Caki2 (cell line): ENCODE data around the gene BPI. TPM values are rescaled to one million over a fixed set of nuclear protein-coding genes. Genes with fewer than 3 reads are reported as not detected.

Experiments used
- DNase-seq: peaks from one replicate; pipeline ENCODE4 v3.0.0-alpha.2; 2015; ENCODE audit warnings: low read depth
- in situ Hi-C: cut with HindIII; loops from 2 replicates; pipeline ENCODE4 v1.10.0; 2016; ENCODE audit warnings: low sequenced_read_pairs, low pct_unique_long_range_greater_than_20kb, mixed read lengths
- total RNA-seq: library from RNA; depleted of rRNA; stranded (reverse); fragments of >200 nt; shearing (Covaris generic); gene quantifications from 2 replicates; pipeline ENCODE4 v1.2.3, GENCODE V29; 2014; ENCODE audit warnings: low replicate concordance

The BPI gene
- total RNA-seq, 1 experiment from 2014 or later = not detected

GRCh38 chr20:38344107-38344701 lies 40.2 kb downstream of the BPI start:
- no peak for DNase-seq
- in situ Hi-C loops = no loop called here

- no peak for DNase-seq
- in situ Hi-C loops = no loop called here
Observed at GRCh38 chr20:38345643-38346042, 41.7 kb downstream of the BPI start.

- in situ Hi-C loops = no loop called here
- DNase-seq = no peak
Observed at GRCh38 chr20:38346247-38346651, 42.3 kb downstream of the BPI start, which contains the start of gene LBP. Gene LBP (plus strand): TSS chr20:38346482. CDS start chr20:38346517, 35 bp downstream.

- in situ Hi-C loops = no loop called here
- no peak for DNase-seq
Observed at GRCh38 chr20:38346741-38347140, 42.8 kb downstream of the BPI start.

- in situ Hi-C loops = no loop called here
Observed at GRCh38 chr20:38349856-38350255, 45.9 kb downstream of the BPI start.

GRCh38 chr20:38350879-38351775 lies 47.2 kb downstream of the BPI start:
- in situ Hi-C loops = no loop called here
- DNase-seq = no peak

More at GRCh38 chr20:38349856-38350255, 45.9 kb downstream of the BPI start:
- no peak for DNase-seq

- no peak for DNase-seq
- in situ Hi-C loops = no loop called here
Observed at GRCh38 chr20:38353316-38353715, 49.4 kb downstream of the BPI start.

- in situ Hi-C loops = no loop called here
- no peak for DNase-seq
Observed at GRCh38 chr20:38354227-38354626, 50.3 kb downstream of the BPI start.

- in situ Hi-C loops = no loop called here
- DNase-seq = no peak
Observed at GRCh38 chr20:38355161-38356012, 51.4 kb downstream of the BPI start.

- in situ Hi-C loops = no loop called here
- DNase-seq = no peak
Observed at GRCh38 chr20:38357653-38358207, 53.8 kb downstream of the BPI start.

GRCh38 chr20:38358556-38358955 lies 54.6 kb downstream of the BPI start:
- no peak for DNase-seq
- in situ Hi-C loops = no loop called here

GRCh38 chr20:38363004-38363747 lies 59.2 kb downstream of the BPI start:
- in situ Hi-C loops = no loop called here
- DNase-seq = no peak

GRCh38 chr20:38369389-38369788 lies 65.4 kb downstream of the BPI start:
- peak; percentile 11 for DNase-seq
- in situ Hi-C loops = no loop called here

- DNase-seq = no peak
- in situ Hi-C loops = no loop called here
Observed at GRCh38 chr20:38372806-38373205, 68.8 kb downstream of the BPI start.

- in situ Hi-C loops = no loop called here
- no peak for DNase-seq
Observed at GRCh38 chr20:38373231-38373867, 69.4 kb downstream of the BPI start.

GRCh38 chr20:38373898-38374297 lies 69.9 kb downstream of the BPI start:
- in situ Hi-C loops = no loop called here
- no peak for DNase-seq

- DNase-seq = no peak
- in situ Hi-C loops = no loop called here
Observed at GRCh38 chr20:38377039-38377685, 73.2 kb downstream of the BPI start.
